Breast epithelium (tissue), 4 donors: ENCODE results near the gene DLG4. TPM values are rescaled to one million over a fixed set of nuclear protein-coding genes. Genes with fewer than 3 reads are reported as not detected.

Experiments used
- DNase-seq, 2 donors: peaks; one replicate each; pipeline ENCODE4 v3.0.0-alpha.2; 2019; ENCODE audit warnings: low spot score in 2 of 2
- H3K27ac ChIP-seq, 2 donors: fragments of 200-600 bp; sonication (generic) in 1 of 2; one replicate each; pipeline ENCODE4 v1.5.1; 2016 to 2019; ENCODE audit warnings: mild to moderate bottlenecking in 1 of 2
- H3K27me3 ChIP-seq, 2 donors: fragments of 200-600 bp; sonication (generic) in 1 of 2; one replicate each; pipeline versions ENCODE4 v1.5.1 to v1.6.0; 2017 to 2019; ENCODE audit warnings: control low read depth in 1 of 2, mild to moderate bottlenecking in 1 of 2
- H3K36me3 ChIP-seq: fragments of 200-600 bp; one replicate; pipeline ENCODE4 v1.5.1; 2019
- H3K4me1 ChIP-seq, 2 donors: fragments of 200-600 bp; sonication (generic); one replicate each; pipeline ENCODE4 v1.5.1; 2016 to 2019; ENCODE audit warnings: control low read depth in 1 of 2
- H3K4me3 ChIP-seq, 3 donors: fragments of 200-600 bp; sonication (generic); 1 replicate in 2 of 3; 2 replicates in 1 of 3; pipeline ENCODE4 v1.5.1; 2016 to 2019; ENCODE audit warnings: mild to moderate bottlenecking in 3 of 3, moderate library complexity in 2 of 3
- H3K9me3 ChIP-seq, 2 donors: fragments of 200-600 bp; sonication (generic) in 1 of 2; one replicate each; pipeline ENCODE4 v1.5.1; 2016 to 2019; ENCODE audit warnings: control low read depth in 1 of 2
- CTCF ChIP-seq, 3 donors: fragments of 450-650 bp; IDR thresholded peaks; one replicate each; pipeline ENCODE4 v1.5.1; 2016 to 2017; ENCODE audit warnings: antibody characterized with exemption in 3 of 3, mild to moderate bottlenecking in 3 of 3, moderate library complexity in 3 of 3
- POLR2A ChIP-seq: fragments of 450-650 bp; IDR thresholded peaks from one replicate; pipeline ENCODE4 v1.6.1; 2016; ENCODE audit warnings: antibody characterized with exemption, mild to moderate bottlenecking, moderate library complexity
- POLR2AphosphoS5 ChIP-seq, 3 donors: sonication (generic); formaldehyde crosslinking; IDR thresholded peaks; one replicate each; pipeline ENCODE4 v1.6.1; 2017; ENCODE audit warnings: antibody characterized with exemption in 3 of 3
- intact Hi-C: fragments of 100-400 bp; cut with DNase I; formaldehyde crosslinking; loops from one replicate; pipeline ENCODE4 v1.15.1; 2023; ENCODE audit warnings: low total_unique reads
- total RNA-seq, 3 donors: library from RNA; depleted of rRNA; stranded (reverse); fragments of >200 nt; gene quantifications; one replicate each; pipeline ENCODE4 v1.1.0, GENCODE V29; 2016

The DLG4 gene
- total RNA-seq, 3 donors from 2014 or later = 7.2 to 18.4 (median 11.1) TPM

- H3K4me3 ChIP-seq = no peak overlapping the region
- intact Hi-C loops = no loop called here
- H3K4me1 ChIP-seq = peaks cover 0 to 24% of the 10 kb centered on the region in 2 donors
- no peaks in the 10 kb centered on the region for H3K27me3 ChIP-seq
- no peaks in the 10 kb centered on the region for H3K9me3 ChIP-seq
- no peak for DNase-seq
- H3K36me3 ChIP-seq = no peaks in the 10 kb centered on the region
- TF ChIP-seq POLR2A = no peak
- TF ChIP-seq POLR2AphosphoS5 (IDR thresholded peaks at IDR 0.05) = no peak
- TF ChIP-seq CTCF (IDR thresholded peaks at IDR 0.05) = no peak
- H3K27ac ChIP-seq = peak overlapping the region; percentile 15 to 93
These were observed 16.3 kb upstream of the DLG4 start for GRCh38 chr17:7235693-7236665.

GRCh38 chr17:7234083-7234951 lies 14.7 kb upstream of the DLG4 start, which contains the start of gene DVL2:
TSS of gene DVL2 (minus strand) at chr17:7234517. CDS start at chr17:7234262, 255 bp downstream.
- H3K36me3 ChIP-seq = no peaks in the 10 kb centered on the region
- peak; percentile 97 for DNase-seq
- peaks cover 0 to 12% of the 10 kb centered on the region in 2 donors for H3K4me1 ChIP-seq
- peak within 1 kb of the TSS; percentile 93 to 96 for H3K27ac ChIP-seq
- TF ChIP-seq POLR2A (peak; percentile 77), CTCF (IDR thresholded peaks at IDR 0.05) (no peak), POLR2AphosphoS5 (IDR thresholded peaks at IDR 0.05) (peak; percentile 82 to 95 (median 92))
- peak within 1 kb of the TSS; percentile 71 to 98 (median 94) for H3K4me3 ChIP-seq
- no peaks in the 10 kb centered on the region for H3K9me3 ChIP-seq
- H3K27me3 ChIP-seq = no peaks in the 10 kb centered on the region
- intact Hi-C loops = no loop called here

GRCh38 chr17:7233701-7234082 lies 14.1 kb upstream of the DLG4 start:
- H3K4me3 ChIP-seq = peak overlapping the region; percentile 71 to 98 (median 94)
- no peaks in the 10 kb centered on the region for H3K36me3 ChIP-seq
- no peaks in the 10 kb centered on the region for H3K27me3 ChIP-seq
- H3K9me3 ChIP-seq = no peaks in the 10 kb centered on the region
- intact Hi-C loops = no loop called here
- no peak for DNase-seq
- peak overlapping the region; percentile 93 to 96 for H3K27ac ChIP-seq
- H3K4me1 ChIP-seq = peaks cover 0 to 12% of the 10 kb centered on the region in 2 donors
- no peak for TF ChIP-seq POLR2AphosphoS5 (IDR thresholded peaks at IDR 0.05)
- no peak for TF ChIP-seq POLR2A
- TF ChIP-seq CTCF (IDR thresholded peaks at IDR 0.05) = no peak

GRCh38 chr17:7232114-7232513 lies 12.5 kb upstream of the DLG4 start:
- TF ChIP-seq POLR2A (no peak), POLR2AphosphoS5 (IDR thresholded peaks at IDR 0.05) (no peak), CTCF (IDR thresholded peaks at IDR 0.05) (no peak)
- H3K36me3 ChIP-seq = no peaks in the 10 kb centered on the region

More at GRCh38 chr17:7232114-7232513, 12.5 kb upstream of the DLG4 start:
- Histone ChIP-seq H3K27me3 (no peaks in the 10 kb centered on the region), H3K27ac (no peak overlapping the region), H3K4me3 (peak overlapping the region in 1 of 3 donors; percentile 98), H3K9me3 (no peaks in the 10 kb centered on the region), H3K4me1 (peaks cover 0 to 12% of the 10 kb centered on the region in 2 donors)
- intact Hi-C loops = no loop called here
- DNase-seq = no peak
